HG03280 (cell line): ENCODE data around the gene GOT1.

Source experiments
- ATAC-seq: cut with Tn5 transposase; IDR thresholded peaks from one replicate; pipeline ENCODE4 v1.9.1; 2021; ENCODE audit warnings: mild to moderate bottlenecking, moderate library complexity; ENCODE audit not compliant: unreplicated experiment

Gene GOT1

GRCh38 chr10:99433378-99434020 is 3.1 kb upstream of the GOT1 start:
- ATAC-seq: no peak

GRCh38 chr10:99432881-99433280 is 2.5 kb upstream of the GOT1 start:
- ATAC-seq: no peak

GRCh38 chr10:99432047-99432446 is 1.6 kb upstream of the GOT1 start:
- no peak for ATAC-seq

DNA sequence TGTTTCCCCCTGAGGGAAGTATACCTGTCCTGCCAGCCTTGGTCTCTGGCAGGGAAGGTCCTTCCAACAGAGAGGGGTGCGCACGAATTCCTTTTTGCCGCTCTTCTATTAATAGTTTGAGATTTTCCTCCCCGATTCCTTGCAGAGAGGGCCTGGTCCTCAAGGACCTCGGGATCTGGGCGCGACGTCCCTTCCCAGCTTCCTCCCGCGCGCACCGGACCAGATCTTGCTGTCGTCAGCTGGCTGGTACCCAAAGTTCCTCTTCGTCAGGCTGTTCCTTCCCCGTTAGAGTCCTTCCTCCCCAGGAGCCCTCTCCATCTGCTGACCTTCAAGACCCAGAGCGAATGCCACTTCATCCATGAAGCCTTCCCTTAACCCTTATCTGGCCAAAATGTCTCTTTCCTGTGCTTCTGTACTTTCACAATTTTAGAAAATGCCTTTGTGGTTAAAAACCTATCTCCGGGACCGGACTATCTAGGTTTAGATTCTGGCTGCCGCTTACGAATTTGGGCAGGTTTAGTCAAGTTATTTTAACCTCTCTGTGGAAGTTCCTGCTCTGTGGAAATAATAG is 851 bp upstream of the GOT1 start:
- ATAC-seq: no peak

- ATAC-seq: peak; percentile 11
These were observed 341 bp downstream of the GOT1 start for GRCh38 chr10:99430116-99430450.

- ATAC-seq: no peak
These were observed 818 bp downstream of the GOT1 start for GRCh38 chr10:99429517-99430095.

DNA sequence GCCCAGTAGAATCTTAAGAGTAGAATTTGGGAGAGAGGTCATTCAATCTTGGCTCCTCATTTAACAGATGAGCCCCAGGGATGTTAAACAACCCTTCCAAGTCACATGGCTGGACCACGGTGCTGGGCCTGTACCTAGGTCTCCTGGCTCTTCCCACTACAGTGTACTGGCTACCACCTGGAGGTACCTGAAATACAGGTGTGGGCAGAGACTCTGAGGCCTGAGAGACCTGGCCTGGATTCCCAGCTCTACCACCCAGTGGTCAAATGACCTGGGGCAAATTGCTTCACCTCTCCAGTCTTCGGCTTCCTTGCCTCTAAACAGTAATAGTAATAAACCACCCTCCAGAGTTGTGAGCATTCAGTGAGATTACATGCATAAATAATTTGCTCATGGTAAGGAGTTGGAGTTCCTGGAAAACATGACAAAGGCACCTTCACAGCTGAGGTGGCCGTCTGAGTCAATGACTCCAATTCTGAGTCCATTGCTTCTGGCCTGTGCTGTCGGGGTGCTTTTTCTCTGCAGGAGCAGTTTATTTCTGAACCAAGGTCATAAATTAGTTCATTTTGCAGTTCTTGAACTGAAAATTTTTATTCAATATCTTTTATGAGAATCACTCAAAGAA is 2.7 kb downstream of the GOT1 start:
- no peak for ATAC-seq

DNA sequence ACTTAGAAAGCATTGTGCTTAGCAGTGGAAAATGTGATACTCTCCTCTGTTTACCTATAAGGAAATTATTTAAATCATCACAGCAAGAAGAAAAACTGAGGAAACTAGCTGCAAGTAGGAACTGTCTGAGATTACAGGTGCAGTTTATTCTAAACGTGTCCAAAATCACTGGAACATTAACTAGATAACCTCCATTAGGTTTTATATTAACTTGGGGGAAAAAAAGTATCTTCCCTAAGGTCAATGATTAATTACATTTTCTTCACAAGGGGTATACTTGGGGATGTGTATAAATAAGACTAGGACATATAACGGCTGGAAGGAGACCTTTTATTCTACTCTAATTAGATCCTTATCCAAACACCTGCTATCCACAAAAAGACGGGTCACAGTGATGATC is 3.7 kb downstream of the GOT1 start:
- no peak for ATAC-seq

DNA sequence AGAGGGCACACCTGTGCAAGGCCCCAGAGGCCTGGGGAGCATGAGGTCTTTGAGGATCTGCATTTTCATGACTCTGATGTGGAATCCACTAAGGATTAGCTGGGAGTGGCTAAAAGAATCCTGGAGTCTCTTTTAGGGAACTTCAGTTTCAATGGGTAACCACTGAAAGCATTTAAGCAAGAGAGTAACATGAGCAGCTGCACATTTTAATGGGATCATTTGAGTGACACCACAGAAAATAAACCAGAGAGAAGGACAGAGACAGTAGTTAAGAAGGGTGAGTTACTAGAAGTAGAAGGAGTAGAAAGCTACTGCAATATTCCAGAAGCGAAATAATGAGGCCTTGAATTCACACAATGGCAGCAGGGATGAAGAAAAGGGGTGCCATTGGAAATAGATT is 5.2 kb downstream of the GOT1 start:
- no peak for ATAC-seq

- ATAC-seq: no peak
These were observed 5.8 kb downstream of the GOT1 start for GRCh38 chr10:99424656-99425055.

GRCh38 chr10:99422529-99423096 is 7.8 kb downstream of the GOT1 start:
- no peak for ATAC-seq

DNA sequence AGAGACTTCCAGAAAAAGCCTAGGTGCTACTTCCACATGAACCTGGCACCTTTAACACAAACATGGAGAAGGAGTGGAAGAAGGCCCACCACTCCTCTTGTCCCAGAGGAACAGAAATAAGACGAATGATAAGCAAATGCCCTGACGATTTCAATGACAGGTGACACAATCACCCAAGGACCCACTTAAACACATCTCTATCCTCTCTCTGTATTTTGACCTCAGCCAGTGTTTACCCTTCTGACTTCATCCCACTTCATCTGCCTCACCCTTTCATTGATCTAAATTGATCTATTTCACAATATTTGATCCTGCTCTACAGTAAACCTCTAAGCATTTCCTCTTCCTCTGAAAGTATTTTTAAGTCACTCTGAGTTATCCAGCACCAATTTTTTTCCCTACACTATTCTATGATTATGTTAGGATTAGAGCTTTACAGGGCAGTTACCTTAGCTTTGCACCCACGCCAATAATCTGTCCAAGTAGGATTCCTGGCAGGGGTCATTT is 9.1 kb downstream of the GOT1 start:
- no peak for ATAC-seq

DNA sequence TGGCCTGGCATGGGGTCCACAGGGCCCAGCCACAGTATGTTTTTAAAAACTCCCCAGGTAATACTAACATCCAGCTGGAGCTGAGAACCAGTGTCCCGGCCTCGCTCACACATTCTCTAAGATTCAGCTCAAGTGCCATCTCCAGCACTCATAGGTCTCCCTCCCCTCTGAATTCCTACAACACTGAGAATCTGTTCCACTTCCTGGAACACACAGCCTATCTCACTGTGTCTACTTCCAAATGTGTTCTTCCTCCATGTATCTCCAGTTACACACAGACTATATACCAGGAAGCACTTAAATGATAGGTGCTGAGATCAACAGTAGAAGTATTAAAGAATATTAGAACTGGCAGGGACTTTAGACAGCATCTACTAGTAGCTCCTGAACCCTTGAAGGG is 10.7 kb downstream of the GOT1 start:
- no peak for ATAC-seq

DNA sequence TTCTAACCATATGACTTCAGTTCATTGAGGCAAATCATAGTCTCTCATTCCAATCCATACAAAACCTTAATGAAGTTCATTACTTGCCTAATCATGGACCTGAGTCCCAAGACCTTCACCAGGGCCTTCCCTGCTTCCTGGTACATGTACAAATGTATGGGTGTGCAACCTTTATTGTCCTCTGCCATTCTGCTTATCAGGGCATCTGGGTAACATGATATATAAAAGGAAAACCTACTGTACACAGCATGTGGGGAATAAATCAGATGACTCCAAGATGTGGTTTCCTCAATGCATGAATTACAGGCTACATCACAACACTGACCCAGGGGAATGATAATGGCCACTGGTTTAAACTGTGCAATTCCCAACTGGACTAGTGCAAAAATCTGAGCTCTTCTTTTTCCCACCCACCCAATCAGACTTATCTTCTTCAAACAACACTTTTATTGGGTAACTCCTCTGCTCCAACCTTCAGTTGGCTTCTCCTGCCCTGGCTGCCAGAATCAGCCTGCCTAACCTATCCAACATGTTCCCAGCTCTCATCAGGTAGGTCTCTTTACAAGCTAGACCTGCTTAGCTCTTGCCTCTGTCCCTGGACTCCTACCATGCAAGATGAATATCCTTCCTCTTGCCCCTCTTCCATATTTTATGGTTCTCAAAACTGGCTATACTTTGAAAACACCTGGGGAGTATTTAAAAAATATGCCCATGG is 11.4 kb downstream of the GOT1 start:
- no peak for ATAC-seq

GRCh38 chr10:99412099-99412498 is 18.3 kb downstream of the GOT1 start:
- no peak for ATAC-seq

GRCh38 chr10:99411546-99411945 is 18.9 kb downstream of the GOT1 start:
- ATAC-seq: no peak

DNA sequence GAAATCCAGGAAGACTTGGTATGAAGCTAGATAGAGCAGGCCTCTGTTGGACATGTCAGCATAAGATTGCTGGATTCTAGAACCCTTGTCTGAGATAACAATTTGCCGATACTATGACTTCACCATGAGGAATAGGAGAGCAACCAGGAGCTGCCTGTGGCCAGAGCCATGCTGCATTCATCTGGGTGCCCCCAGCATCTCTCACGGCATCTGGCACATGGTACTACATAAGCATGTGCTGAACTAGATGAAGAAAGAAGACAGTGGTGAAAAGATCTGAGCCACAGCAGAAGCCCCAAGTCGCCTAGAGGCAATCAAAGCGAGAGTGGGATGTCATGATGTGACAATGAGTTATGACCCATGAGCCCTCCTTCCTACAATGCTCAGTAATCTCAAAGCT is 19.5 kb downstream of the GOT1 start:
- no peak for ATAC-seq

DNA sequence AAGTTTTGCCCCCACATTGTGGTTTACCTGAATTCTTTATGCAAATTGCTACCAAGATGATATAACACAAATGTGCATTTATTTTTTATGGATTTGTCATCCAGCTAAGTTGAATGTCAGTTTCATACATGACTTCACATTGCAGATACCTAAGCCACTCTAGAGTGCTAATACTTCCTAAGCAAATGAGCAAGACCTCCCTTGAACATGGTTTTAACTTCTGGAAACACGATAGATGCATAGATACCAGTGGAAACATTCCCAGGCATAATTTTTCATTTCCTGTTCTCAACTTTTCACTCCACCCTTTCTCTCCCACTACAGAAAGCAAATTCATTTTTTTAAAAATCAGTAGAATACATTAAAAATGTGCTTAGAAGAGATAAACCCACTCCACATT is 20.3 kb downstream of the GOT1 start:
- no peak for ATAC-seq

DNA sequence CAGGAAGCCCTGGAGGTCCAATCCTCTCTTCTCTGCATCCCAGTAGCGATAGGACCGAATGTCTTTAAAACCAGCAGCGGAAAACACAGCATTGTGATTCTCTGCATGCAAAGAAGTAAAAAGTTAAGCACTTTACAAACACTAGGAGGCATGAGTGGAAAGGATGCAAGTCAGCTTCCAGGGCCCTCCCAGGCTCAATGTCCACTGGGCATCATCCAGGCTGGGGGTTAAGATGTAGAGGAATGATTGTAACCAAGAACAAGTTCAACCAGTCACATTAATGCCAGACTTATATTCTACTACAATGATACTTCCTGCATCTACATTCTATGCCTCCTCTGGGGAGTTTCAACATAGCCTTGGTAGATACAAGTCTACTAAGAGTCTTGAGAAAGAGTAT is 24.3 kb downstream of the GOT1 start:
- ATAC-seq: no peak

DNA sequence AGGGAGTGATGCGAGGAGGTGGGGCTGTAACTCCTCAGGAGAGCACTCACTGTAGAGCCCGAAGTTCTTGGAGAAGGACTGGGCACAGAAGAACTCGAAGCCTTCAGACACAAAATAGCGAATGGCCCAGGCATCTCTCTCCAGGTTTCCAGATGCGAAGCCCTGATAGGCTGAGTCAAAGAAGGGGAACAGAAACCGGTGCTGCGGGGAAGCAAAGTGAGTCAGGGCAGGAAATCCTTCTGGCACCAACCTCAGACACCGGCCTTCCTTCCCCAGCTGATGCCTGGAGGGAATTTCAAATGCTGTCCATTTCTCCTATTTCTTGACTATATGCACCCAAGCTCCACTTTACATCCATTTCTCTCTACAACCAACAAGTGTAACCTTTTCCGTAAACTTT is 26.8 kb downstream of the GOT1 start:
- ATAC-seq: no peak

- no peak for ATAC-seq
These were observed 30.8 kb downstream of the GOT1 start for GRCh38 chr10:99399664-99400063.
